Choroid plexus epithelial cell (primary cell): ENCODE data around the gene MYO3A.

ENCODE experiments used
- DNase-seq: peaks from one replicate; pipeline ENCODE4 v3.0.0-alpha.2; 2010; ENCODE audit warnings: low read depth
- H3K4me3 ChIP-seq: 2 replicates; pipeline ENCODE4 v1.5.1; 2011; ENCODE audit warnings: low read depth, mild to moderate bottlenecking, control low read depth, low read length, moderate library complexity
- TF ChIP-seq, protein P1 (sequence below): conservative IDR thresholded peaks from 2 replicates; pipeline ENCODE4 v1.5.1; 2011; ENCODE audit warnings: low read depth, mild to moderate bottlenecking, control low read depth, inconsistent platforms, low read length, moderate library complexity

Gene MYO3A, protein sequence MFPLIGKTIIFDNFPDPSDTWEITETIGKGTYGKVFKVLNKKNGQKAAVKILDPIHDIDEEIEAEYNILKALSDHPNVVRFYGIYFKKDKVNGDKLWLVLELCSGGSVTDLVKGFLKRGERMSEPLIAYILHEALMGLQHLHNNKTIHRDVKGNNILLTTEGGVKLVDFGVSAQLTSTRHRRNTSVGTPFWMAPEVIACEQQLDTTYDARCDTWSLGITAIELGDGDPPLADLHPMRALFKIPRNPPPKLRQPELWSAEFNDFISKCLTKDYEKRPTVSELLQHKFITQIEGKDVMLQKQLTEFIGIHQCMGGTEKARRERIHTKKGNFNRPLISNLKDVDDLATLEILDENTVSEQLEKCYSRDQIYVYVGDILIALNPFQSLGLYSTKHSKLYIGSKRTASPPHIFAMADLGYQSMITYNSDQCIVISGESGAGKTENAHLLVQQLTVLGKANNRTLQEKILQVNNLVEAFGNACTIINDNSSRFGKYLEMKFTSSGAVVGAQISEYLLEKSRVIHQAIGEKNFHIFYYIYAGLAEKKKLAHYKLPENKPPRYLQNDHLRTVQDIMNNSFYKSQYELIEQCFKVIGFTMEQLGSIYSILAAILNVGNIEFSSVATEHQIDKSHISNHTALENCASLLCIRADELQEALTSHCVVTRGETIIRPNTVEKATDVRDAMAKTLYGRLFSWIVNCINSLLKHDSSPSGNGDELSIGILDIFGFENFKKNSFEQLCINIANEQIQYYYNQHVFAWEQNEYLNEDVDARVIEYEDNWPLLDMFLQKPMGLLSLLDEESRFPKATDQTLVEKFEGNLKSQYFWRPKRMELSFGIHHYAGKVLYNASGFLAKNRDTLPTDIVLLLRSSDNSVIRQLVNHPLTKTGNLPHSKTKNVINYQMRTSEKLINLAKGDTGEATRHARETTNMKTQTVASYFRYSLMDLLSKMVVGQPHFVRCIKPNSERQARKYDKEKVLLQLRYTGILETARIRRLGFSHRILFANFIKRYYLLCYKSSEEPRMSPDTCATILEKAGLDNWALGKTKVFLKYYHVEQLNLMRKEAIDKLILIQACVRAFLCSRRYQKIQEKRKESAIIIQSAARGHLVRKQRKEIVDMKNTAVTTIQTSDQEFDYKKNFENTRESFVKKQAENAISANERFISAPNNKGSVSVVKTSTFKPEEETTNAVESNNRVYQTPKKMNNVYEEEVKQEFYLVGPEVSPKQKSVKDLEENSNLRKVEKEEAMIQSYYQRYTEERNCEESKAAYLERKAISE (N-terminal part only)

DNA sequence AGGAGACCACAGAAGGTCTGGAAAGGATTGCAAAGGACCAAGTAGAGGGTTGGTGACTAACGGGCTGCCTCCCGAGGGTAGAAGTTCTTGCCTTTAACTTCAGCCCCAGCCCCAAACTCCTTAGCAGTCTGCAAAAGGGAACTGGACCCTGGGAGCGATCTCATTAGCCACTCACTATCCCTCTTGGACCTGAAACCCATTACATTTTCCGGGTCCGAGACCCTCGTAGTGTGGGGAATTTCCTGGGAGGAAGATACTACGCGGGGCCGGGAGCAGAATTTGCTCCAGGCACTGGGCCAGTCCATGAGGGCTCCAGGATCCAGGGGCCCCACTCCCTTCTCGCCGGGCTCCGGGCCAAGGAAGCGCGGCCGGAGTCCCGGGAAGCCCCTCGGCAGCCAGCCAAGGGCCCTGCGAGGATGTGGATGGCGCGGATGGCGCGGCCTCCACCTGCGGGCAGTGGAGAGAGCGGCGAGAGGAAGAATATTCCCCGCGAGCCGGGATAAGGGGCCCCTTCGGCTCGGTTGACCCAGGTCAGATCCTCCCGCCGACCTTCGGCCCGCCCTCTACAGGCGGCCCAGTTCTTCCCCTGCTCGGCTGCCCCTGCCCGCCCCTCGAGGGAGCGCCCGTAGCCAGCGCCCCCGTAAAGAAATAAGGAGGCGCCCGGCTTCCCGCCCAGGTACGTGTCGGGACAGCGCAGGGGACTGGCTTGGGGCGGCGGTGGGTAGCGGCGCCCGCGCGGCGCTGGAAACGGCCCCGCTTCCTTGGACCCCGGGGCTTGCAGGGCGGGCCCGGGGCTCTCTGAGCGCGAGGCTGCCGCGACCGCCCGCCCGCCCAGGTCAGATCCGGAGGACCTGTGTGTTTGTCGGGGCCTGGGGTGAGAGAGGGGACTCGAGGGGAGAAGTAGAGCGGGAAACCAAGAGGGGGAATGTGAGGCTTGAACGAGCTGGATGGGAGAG, at the start of gene MYO3A:
TSS of gene MYO3A (plus strand) at position 577 of the 956 bp plus-strand sequence. CDS start 17,882 bp downstream, outside the sequence.
- no peak within 1 kb of the TSS for H3K4me3 ChIP-seq
- DNase-seq: no peak
- TF ChIP-seq, protein P1, sequence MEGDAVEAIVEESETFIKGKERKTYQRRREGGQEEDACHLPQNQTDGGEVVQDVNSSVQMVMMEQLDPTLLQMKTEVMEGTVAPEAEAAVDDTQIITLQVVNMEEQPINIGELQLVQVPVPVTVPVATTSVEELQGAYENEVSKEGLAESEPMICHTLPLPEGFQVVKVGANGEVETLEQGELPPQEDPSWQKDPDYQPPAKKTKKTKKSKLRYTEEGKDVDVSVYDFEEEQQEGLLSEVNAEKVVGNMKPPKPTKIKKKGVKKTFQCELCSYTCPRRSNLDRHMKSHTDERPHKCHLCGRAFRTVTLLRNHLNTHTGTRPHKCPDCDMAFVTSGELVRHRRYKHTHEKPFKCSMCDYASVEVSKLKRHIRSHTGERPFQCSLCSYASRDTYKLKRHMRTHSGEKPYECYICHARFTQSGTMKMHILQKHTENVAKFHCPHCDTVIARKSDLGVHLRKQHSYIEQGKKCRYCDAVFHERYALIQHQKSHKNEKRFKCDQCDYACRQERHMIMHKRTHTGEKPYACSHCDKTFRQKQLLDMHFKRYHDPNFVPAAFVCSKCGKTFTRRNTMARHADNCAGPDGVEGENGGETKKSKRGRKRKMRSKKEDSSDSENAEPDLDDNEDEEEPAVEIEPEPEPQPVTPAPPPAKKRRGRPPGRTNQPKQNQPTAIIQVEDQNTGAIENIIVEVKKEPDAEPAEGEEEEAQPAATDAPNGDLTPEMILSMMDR: no peak

DNA sequence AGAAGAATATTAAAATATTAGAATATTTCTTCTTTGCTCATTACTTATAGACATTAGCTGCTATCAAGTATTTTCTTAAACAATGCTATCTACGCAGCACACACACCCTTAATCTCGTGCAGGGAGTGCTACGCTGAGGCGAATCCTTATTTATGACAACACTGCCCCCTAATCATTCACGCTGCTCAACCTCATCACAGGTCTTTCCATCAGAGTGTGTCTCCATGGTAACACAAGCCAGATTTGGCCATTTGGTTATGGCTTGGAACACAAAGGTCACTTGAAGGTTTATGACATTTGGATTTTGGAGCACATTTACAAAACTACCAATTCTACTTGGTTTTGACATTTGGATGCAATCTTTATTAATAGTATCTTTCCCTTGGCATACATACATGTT, 45.4 kb upstream of the MYO3A start:
- TF ChIP-seq, protein P1: no peak
- H3K4me3 ChIP-seq: no peak overlapping the region

DNA sequence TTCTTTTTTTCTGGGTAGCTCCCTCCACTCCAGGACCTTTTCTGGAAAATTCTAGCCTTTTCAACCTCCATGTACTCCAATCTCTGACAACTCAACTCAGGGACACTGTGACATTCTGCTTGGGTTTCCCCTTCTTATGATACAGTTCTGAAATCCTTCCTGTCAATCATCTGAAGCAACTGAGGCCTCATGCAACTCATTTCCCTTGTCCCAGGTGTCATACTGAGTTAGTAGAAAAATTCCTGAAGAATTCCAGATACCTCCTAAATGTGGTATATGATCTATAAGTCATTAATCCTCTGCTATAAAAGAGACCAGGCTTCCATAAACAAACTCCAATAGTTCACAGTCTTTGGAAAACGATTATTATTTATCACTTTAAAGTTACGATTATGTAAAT, 43.0 kb upstream of the MYO3A start:
- no peak overlapping the region for H3K4me3 ChIP-seq
- TF ChIP-seq, protein P1: no peak
- no peak for DNase-seq

More for the DNA sequence above, 45.4 kb upstream of the MYO3A start:
- DNase-seq: no peak

DNA sequence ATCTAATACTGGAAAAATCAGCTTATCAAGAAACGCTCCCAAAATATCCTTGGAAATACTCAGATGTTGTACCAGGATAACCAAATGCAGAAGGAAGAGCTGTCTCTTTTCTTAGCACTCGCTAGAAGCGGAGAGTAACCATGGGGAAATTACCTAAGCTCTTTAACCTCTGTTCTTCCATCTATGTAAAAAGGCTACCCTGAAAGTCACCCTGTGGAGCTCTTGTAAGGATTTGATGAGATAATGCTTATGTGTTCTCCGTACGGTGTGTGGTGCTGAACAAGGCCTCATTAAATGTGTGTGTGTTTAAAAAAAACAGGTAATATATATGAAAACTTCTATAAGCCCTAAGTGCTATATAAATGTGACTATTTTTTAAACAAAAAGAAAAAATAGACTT, 38.2 kb upstream of the MYO3A start:
- DNase-seq: no peak
- TF ChIP-seq, protein P1: no peak
- H3K4me3 ChIP-seq: no peak overlapping the region

DNA sequence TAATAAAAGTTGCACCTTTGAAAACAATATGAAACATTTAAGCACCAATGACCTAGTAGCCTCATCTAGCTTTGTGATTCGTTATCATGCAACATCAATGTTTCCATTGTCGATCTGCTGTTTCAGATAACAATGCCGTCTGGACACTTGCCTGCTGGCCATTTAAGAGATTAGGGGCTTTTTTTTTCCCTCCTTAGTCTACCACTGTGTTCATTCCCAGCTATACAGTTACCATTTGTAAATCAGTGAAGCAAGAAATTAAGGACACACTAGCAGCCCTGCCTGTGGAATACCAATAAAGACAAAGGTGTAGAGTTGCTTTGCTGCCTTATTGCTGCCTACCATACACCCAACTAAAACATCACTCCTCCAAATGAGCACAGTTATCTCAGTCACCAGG, 37.6 kb upstream of the MYO3A start:
- DNase-seq: no peak
- H3K4me3 ChIP-seq: no peak overlapping the region
- TF ChIP-seq, protein P1: no peak

DNA sequence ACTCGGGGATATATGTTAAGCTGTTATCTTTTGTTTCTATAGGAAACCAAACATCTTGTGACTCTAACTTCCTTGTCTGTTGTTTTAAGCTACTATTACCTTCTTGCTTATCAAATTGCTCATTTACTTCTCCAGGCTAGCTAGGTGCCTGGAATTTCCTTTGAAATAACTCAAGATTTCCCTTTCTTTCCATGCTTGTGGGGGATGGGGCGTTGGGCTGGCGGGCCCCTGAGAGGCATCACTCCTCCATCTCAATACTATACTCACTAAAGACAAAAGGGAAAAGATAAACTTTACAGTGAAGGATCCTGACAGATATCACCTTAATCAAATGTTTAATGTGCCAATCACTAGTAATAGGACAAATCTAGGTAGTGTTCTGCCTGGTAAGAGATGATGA, 34.7 kb upstream of the MYO3A start:
- TF ChIP-seq, protein P1: no peak
- no peak for DNase-seq
- no peak overlapping the region for H3K4me3 ChIP-seq
